Stomach (tissue), 9 donors: ENCODE results near the gene NPAS3. TPM values are rescaled to one million over a fixed set of nuclear protein-coding genes. Genes with fewer than 3 reads are reported as not detected.

ENCODE experiments used
- DNase-seq, 2 donors: peaks; one replicate each; pipeline versions ENCODE4 v3.0.0 to v3.0.0-alpha.2; 2013 to 2019
- H3K27ac ChIP-seq, 5 donors: fragments of 200-600 bp in 4 of 5; sonication (generic) in 4 of 5; one replicate each; pipeline ENCODE4 v1.5.1; 2013 to 2019; ENCODE audit warnings: mild to moderate bottlenecking in 1 of 5, moderate library complexity in 1 of 5
- H3K27me3 ChIP-seq, 3 donors: fragments of 200-600 bp; sonication (generic); one replicate each; pipeline ENCODE4 v1.5.1; 2017 to 2019; ENCODE audit warnings: mixed run types in 1 of 3
- H3K36me3 ChIP-seq, 4 donors: fragments of 200-600 bp; sonication (generic); 1 replicate in 3 of 4; 2 replicates in 1 of 4; pipeline ENCODE4 v1.5.1; 2016 to 2019
- H3K4me1 ChIP-seq, 4 donors: fragments of 200-600 bp; sonication (generic); one replicate each; pipeline ENCODE4 v1.5.1; 2016 to 2019
- H3K4me3 ChIP-seq, 4 donors: fragments of 200-600 bp; sonication (generic) in 3 of 4; one replicate each; pipeline ENCODE4 v1.5.1; 2016 to 2019; ENCODE audit warnings: mild to moderate bottlenecking in 1 of 4
- H3K9me3 ChIP-seq, 4 donors: fragments of 200-600 bp; sonication (generic); one replicate each; pipeline ENCODE4 v1.5.1; 2016 to 2019
- EP300 ChIP-seq: sonication (generic); formaldehyde crosslinking; IDR thresholded peaks from one replicate; pipeline ENCODE4 v1.6.1; 2017; ENCODE audit warnings: antibody characterized with exemption
- POLR2A ChIP-seq, 4 donors: fragments of 450-650 bp; IDR thresholded peaks; one replicate each; pipeline ENCODE4 v1.6.1; 2016; ENCODE audit warnings: antibody characterized with exemption in 4 of 4, control low read depth in 2 of 4, mild to moderate bottlenecking in 1 of 4, moderate library complexity in 1 of 4
- POLR2AphosphoS5 ChIP-seq, 3 donors: sonication (generic); formaldehyde crosslinking; IDR thresholded peaks; one replicate each; pipeline ENCODE4 v1.6.1; 2016; ENCODE audit warnings: antibody characterized with exemption in 3 of 3
- WGBS, 5 donors: extraction: QIAGEN DNeasy Blood & Tissue Kit in 3 of 5; methylation state at CpG; one replicate each; pipeline versions ENCODE4 v1.1.5 to v1.1.7; 2013 to 2018; 5-methylcytosine and 5-hydroxymethylcytosine counted together
- intact Hi-C: fragments of 100-400 bp; cut with DNase I; formaldehyde crosslinking; loops from one replicate; pipeline ENCODE4 v1.15.1; 2023; ENCODE audit warnings: low total_unique reads
- polyA plus RNA-seq, 3 donors: library from polyadenylated mRNA; stranded (reverse); fragments of 200-250 nt; gene quantifications; one replicate each; pipeline ENCODE4 v1.2.3, GENCODE V29; 2013
- total RNA-seq, 5 donors: library from RNA; depleted of rRNA; stranded (reverse); fragments of >200 nt; gene quantifications; one replicate each; pipeline versions ENCODE4 v1.1.0 to v1.2.3, GENCODE V29; 2014 to 2016
- TF ChIP-seq, protein P1 (sequence below), 7 experiments: fragments of 450-650 bp in 4 of 7; fragments of 200-600 bp in 3 of 7; sonication (generic) in 3 of 7; IDR thresholded peaks; one replicate each; pipeline ENCODE4 v1.5.1; 2016 to 2019; ENCODE audit warnings: antibody characterized with exemption in 7 of 7, control low read depth in 2 of 7, mild to moderate bottlenecking in 1 of 7
- donor health status: healthy with polysubstance abuse.
- donor health status: Bipolar disorder and iron deficiency.
- donor health status: healthy.

Gene NPAS3
- total and polyA plus RNA-seq, 8 donors = under 0.01 to 7.9 (median 0.76) TPM; not detected in 1

DNA sequence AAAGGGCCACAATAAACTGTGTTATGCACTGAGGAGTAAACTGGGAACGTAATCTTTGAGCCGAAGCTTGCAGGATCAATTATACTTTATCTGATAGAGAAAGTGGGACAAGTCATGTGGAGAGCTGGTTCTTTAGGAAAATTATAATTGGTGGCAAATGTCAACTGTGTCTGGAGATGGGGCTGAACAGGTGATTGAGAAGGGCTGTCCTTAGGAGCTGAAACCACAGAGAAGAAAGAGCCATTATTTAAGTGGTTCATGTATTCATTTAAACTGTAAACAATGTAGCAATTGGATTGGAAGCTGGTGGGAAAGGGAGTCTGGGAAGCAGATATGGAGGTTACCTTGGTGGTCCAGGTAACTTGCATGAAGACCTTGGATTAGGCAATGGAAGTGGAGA is 193.1 kb downstream of the NPAS3 start:
- DNase-seq = no peak
- Histone ChIP-seq H3K4me1 (no peaks in the 10 kb centered on the region), H3K4me3 (no peak overlapping the region), H3K27ac (no peak overlapping the region), H3K36me3 (no peaks in the 10 kb centered on the region), H3K9me3 (no peaks in the 10 kb centered on the region), H3K27me3 (no peaks in the 10 kb centered on the region)
- no peak for TF ChIP-seq EP300
- no peak for TF ChIP-seq POLR2AphosphoS5 (IDR thresholded peaks at IDR 0.05)
- TF ChIP-seq POLR2A (IDR thresholded peaks at IDR 0.05) = no peak
- 56 to 84% (median 71%) methylated on average over 2 of the region's 2 CpGs for WGBS, 5 donors
- intact Hi-C loops = no loop called here

- WGBS, 5 donors = 60 to 79% (median 69%) methylated on average over 4 of the region's 4 CpGs
- intact Hi-C loops = no loop called here
- no peak for DNase-seq
- TF ChIP-seq EP300 (no peak), POLR2A (IDR thresholded peaks at IDR 0.05) (no peak), POLR2AphosphoS5 (IDR thresholded peaks at IDR 0.05) (no peak)
- TF ChIP-seq, protein P1, sequence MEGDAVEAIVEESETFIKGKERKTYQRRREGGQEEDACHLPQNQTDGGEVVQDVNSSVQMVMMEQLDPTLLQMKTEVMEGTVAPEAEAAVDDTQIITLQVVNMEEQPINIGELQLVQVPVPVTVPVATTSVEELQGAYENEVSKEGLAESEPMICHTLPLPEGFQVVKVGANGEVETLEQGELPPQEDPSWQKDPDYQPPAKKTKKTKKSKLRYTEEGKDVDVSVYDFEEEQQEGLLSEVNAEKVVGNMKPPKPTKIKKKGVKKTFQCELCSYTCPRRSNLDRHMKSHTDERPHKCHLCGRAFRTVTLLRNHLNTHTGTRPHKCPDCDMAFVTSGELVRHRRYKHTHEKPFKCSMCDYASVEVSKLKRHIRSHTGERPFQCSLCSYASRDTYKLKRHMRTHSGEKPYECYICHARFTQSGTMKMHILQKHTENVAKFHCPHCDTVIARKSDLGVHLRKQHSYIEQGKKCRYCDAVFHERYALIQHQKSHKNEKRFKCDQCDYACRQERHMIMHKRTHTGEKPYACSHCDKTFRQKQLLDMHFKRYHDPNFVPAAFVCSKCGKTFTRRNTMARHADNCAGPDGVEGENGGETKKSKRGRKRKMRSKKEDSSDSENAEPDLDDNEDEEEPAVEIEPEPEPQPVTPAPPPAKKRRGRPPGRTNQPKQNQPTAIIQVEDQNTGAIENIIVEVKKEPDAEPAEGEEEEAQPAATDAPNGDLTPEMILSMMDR (IDR thresholded peaks at IDR 0.05) = no peak
- Histone ChIP-seq H3K27me3 (no peaks in the 10 kb centered on the region), H3K9me3 (no peaks in the 10 kb centered on the region), H3K27ac (no peak overlapping the region), H3K4me3 (no peak overlapping the region), H3K4me1 (no peaks in the 10 kb centered on the region), H3K36me3 (no peaks in the 10 kb centered on the region)
These were observed 195.5 kb downstream of the NPAS3 start for GRCh38 chr14:33134162-33134561.

DNA sequence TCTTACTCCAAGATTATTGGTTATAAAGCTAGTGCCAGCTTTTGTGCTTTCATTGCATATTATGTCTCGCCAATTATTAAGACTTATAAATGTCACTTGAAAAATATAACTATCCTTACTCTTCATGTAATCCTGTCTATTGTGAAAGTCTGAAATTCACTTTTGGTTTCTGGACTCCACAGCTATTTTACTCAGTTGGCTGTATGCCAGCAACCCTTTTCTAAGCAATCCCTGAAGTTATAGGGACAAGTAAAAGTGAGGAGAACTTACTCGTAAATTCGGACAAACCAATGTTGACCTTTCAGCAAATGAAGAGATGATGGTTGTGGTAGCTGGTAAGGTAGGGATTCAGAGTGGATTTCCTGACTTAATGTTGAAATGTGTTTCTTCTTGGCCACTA is 196.3 kb downstream of the NPAS3 start:
- intact Hi-C loops = no loop called here
- TF ChIP-seq, protein P1 (IDR thresholded peaks at IDR 0.05) = no peak
- Histone ChIP-seq H3K4me3 (no peak overlapping the region), H3K27me3 (no peaks in the 10 kb centered on the region), H3K4me1 (no peaks in the 10 kb centered on the region), H3K27ac (no peak overlapping the region), H3K36me3 (no peaks in the 10 kb centered on the region), H3K9me3 (no peaks in the 10 kb centered on the region)
- WGBS, 5 donors = 74 to 90% (median 84%) methylated on average over 3 of the region's 3 CpGs
- peak in 1 of 2 donors; percentile 20 for DNase-seq

GRCh38 chr14:33150666-33151428 is 212.2 kb downstream of the NPAS3 start:
- 85 to 90% (median 87%) methylated on average over 8 of the region's 8 CpGs for WGBS, 5 donors
- no peaks in the 10 kb centered on the region for H3K9me3 ChIP-seq
- no peak for DNase-seq

More at GRCh38 chr14:33150666-33151428, 212.2 kb downstream of the NPAS3 start:
- TF ChIP-seq POLR2AphosphoS5 (IDR thresholded peaks at IDR 0.05) (no peak), EP300 (no peak), POLR2A (IDR thresholded peaks at IDR 0.05) (no peak)
- TF ChIP-seq, protein P1 (IDR thresholded peaks at IDR 0.05) = no peak
- Histone ChIP-seq H3K4me1 (no peaks in the 10 kb centered on the region), H3K27me3 (no peaks in the 10 kb centered on the region), H3K27ac (no peak overlapping the region), H3K36me3 (no peaks in the 10 kb centered on the region), H3K4me3 (no peak overlapping the region)
- intact Hi-C loops = no loop called here
